Activated CD4-positive, alpha-beta T cell treated with anti-CD3 and anti-CD28 coated beads, Interleukin-10, Interleukin-2, amounts not matched to agents 100 ng/mL and 50 ng/mL, durations not matched to agents 16 hours and 8 hours (primary cell): Measurements from ENCODE around the gene AGAP2.
"Not testable (repeated sequence)": the region's sequence is repeated elsewhere in the genome, so short reads cannot be mapped to it uniquely, and the experiment has no call there.

Source experiments
- DNase-seq: peaks from one replicate; pipeline ENCODE4 v3.0.0-alpha.2; 2020

Gene AGAP2

GRCh38 chr12:57692500-57692899 is 46.0 kb downstream of the AGAP2 start:
- DNase-seq, result no peak

GRCh38 chr12:57688931-57689330 is 49.6 kb downstream of the AGAP2 start:
- no peak for DNase-seq

- no peak for DNase-seq
These were observed 50.7 kb downstream of the AGAP2 start for GRCh38 chr12:57687862-57688261.

- no peak for DNase-seq
These were observed 58.8 kb downstream of the AGAP2 start for GRCh38 chr12:57679697-57680096.

DNA sequence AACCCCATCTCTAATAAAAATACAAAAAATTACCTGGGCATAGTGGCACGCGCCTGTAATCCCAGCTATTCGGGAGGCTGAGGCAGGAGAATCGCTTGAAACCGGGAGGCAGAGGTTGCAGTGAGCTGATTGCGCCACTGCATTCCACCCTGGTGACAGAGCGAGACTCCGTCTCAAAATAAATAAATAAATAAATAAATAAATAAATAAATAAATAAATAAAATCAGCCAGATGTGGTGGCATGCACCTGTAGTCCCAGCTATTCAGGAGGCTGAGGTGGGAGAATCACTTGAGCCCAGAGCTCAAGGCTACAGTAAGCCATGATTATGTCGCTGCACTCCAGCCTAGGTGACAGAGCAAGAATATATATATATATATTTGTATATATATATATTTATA is 60.6 kb downstream of the AGAP2 start:
- not testable (repeated sequence) for DNase-seq

GRCh38 chr12:57674691-57675090 is 63.9 kb downstream of the AGAP2 start:
- DNase-seq, result no peak
